SK-N-DZ (cell line): Measurements from ENCODE around the gene NAA80.
"Not testable (repeated sequence)": the region's sequence is repeated elsewhere in the genome, so short reads cannot be mapped to it uniquely, and the experiment has no call there.

Source experiments
- DNase-seq: peaks from one replicate; pipeline ENCODE4 v3.0.0-alpha.2; 2015; ENCODE audit warnings: low spot score

NAA80 gene

DNA sequence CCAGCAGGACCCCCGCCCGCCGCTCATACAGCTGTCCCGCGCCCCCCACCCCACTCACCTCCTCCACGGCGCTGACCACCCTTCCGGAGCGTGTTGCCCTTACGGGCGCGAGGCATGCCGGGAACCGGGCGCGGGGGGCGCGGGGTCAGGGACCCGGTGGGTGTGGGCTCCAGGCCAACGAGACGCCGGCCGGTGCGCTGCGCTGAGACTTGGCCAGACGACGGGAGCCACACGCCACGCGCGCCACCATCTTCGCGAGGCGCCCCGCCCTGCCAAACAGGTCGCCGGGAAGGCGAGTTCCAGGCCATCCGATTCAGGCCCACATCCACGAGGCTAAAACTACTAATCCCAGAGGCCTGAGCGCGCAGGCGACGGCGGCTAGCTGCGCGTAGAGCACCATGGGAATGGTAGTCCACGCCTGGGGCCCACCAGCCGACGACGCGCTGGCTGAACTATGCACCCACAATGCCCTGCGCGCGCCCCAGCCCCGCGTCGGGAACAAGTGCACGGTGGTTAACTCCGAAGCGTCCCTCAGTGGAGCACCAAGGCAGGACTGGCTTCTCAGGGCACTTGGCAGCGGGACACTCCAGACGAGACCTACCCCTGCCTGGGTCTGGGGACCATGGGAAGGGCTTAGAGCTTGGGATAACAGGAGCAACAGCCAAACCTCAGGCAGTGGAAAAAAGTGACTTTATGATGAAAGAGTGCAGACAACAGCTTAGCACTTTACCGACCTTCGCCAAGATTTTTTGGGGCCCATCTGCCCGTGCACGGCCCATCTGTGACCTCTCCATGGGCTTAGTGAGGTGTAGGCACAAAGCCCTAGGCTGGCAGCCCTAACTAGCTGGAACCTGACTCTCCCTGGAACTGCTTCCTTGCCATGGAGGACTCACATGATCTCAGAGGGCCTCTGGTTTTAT is 6.8 kb downstream of the NAA80 start, which contains the start of gene IFRD2:
TSS of gene IFRD2 (minus strand) at position 271 of the 920 bp plus-strand sequence. CDS start at position 116, 155 bp downstream.
- DNase-seq, result peak; percentile 96

DNA sequence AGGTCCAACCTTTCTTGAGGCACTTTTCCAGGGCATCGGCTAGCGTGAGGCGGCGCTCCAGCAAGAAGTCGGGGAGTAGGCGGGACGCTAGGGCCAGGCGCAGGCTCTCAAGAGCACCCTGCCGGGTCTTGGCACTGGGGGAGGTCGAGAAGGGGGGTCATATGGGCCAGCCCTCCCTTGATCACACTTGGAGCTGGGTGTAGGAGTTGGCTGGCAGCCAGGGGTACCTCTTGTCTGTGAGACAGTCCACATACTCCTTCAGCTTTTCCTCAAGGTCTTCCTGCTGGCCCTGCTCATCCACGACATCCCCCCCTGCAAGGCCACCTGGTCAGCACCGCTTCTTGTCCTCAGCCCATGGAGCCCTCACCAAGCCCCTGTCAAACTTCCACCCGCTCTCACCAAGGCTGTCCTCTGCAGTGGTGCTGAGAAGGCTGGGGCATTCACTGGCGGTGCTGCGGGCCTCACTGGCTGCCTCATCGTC is 9.0 kb downstream of the NAA80 start:
- DNase-seq, result no peak

- DNase-seq, result no peak
Measured at GRCh38 chr3:50289130-50289529, 10.1 kb downstream of the NAA80 start.

DNA sequence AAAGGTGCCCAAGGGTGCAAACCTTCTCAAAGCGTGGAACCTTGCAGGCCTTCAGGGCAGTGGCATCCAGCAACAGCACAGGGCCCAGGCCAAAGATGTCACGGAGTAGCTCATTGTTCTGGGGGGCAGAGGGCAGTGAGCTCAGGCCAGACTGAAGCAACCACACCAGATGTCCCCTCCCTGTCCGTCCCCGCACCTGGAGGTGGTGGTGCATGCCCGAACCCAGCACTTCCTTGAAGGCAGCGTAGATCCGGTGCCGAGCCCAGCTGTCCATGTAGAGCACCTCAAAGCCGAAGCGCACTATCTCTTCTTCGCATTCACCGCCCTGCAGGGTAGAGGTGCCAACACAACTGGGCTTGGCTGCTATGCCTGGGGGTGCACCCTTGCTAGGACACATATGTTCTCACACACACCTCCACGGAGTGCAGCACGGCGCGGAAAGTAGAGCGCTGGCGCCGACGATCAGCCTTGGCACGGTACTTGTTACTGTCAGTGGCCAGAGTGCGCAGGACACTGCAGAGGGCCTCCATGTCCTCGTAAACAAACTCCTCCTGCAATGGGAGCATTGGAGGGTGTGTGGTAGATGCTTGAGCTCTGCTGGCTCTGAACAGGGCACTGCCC is 10.7 kb downstream of the NAA80 start:
- no peak for DNase-seq

DNA sequence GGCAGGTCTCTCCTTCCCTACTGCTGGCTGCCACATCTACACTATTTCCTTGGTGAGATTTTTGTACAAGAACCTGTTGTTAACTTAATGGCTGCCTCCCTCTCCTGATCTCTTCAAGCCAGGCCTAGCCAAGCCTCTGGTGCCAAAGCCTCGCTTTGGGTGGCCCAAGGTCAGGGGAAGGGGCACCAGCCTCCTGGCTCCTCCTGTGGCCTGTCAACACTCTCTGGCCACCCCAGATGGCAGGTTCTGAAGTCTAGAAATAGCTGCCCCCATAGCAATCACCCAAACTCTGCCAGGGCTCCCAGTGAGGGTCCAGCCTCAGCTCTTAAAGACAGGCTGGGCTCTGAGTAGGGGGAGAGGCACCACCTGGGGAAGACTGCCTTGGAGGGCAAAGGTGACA is 11.9 kb downstream of the NAA80 start:
- no peak for DNase-seq

- no peak for DNase-seq
Measured at GRCh38 chr3:50286322-50287227, 12.6 kb downstream of the NAA80 start.

- not testable (repeated sequence) for DNase-seq
Measured at GRCh38 chr3:50284121-50284520, 15.1 kb downstream of the NAA80 start.

- no peak for DNase-seq
Measured at GRCh38 chr3:50279255-50280016, 19.8 kb downstream of the NAA80 start.

GRCh38 chr3:50278880-50279224 is 20.4 kb downstream of the NAA80 start, which contains the start of gene LSMEM2:
TSS of gene LSMEM2 (plus strand) at chr3:50279087. CDS start at chr3:50279114, 27 bp downstream.
- no peak for DNase-seq

DNA sequence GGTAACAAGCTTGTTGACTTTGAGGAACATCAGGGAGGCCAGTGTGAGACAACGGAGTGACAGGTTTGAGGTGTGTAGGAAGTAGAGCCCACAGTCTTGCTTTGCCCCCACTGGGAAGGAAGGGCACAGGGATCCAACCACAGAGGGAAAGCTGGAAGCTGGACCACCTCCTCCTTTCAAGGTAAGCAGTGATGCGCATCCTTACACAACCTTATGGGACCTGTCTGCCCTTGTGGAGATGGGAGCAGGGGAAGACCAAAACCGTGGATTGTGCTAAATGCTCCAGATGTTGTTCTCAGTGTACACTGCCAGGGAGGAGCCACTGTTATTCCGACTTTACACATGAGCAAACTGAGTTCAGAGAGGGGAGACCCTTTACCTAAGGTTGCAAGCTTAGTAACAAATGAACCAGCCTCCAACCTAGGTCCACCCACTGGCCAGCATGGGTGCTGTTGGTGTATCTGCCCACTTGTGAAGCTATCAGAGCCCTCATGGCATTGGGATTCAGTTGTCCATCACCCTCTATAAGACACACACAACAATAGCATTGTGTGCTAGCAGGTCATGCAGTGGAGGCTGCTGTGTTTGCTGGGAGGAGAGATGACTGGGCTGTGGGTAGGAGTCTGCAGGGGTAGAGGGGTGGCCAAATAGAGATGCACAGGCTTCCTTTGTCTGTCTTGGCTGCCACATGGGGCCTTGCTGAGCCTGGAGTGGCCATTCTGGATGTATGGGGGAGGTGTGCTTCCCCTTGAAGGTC is 20.9 kb downstream of the NAA80 start:
- DNase-seq, result no peak

GRCh38 chr3:50276762-50277101 is 22.5 kb downstream of the NAA80 start:
- DNase-seq, result no peak

GRCh38 chr3:50275996-50276761 is 23.0 kb downstream of the NAA80 start:
- DNase-seq, result no peak

DNA sequence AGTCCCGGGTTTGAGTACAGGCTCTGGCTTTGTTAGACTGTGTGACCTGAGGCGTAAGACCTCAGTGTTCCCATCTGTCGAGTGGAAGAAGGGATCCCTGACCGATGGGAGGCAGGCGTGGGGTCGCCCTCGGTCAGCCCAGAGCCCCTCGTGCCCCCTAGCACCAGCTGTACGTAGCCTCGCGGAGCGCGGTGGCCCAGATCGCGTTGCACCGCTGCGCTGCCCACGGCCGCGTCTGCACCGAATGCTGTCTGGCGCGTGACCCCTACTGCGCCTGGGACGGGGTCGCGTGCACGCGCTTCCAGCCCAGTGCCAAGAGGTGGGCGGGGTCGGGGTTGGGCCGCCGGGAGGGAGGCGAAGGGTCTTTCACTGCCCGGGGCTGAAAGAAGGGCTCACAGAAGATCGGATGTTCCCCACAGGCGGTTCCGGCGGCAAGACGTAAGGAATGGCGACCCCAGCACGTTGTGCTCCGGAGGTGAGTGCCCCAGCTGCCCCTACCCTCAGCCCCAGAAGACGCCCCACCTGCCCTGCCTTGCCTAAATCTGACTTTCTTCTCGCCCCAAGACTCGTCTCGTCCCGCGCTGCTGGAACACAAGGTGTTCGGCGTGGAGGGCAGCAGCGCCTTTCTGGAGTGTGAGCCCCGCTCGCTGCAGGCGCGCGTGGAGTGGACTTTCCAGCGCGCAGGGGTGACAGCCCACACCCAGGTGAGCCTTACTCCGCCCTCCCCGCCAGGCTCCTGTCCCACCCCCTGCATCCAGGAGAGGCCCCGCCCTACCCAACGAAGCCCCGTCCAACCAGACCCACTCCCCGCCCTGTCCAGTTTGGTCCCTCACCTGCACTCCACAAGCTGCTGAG is 23.8 kb downstream of the NAA80 start:
- no peak for DNase-seq

DNA sequence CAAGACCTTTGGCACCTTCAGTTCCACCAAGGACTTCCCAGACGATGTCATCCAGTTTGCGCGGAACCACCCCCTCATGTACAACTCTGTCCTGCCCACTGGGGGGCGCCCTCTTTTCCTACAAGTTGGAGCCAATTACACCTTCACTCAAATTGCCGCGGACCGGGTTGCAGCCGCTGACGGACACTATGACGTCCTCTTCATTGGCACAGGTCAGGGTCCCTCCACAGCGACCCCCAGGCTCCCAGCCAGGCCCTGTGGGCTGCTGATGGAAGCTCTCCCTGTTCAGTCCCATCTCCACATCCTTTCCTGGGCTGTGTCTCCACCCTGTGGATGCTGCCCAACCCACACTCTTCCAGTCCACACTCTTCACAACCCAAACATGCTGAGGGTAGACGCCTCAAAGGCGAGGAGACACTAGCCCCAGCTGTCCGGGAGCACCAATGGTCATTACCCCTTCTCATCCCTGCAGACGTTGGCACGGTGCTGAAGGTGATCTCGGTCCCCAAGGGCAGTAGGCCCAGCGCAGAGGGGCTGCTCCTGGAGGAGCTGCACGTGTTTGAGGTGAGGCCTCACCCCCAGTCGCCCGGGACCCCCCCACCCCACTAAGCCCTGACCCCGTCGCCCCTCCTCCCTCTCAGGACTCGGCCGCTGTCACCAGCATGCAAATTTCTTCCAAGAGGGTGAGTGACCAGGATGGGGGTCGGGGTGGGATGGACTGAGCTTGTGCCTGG is 24.7 kb downstream of the NAA80 start:
- DNase-seq, result peak; percentile 60

- no peak for DNase-seq
Measured at GRCh38 chr3:50273689-50274065, 25.5 kb downstream of the NAA80 start.

DNA sequence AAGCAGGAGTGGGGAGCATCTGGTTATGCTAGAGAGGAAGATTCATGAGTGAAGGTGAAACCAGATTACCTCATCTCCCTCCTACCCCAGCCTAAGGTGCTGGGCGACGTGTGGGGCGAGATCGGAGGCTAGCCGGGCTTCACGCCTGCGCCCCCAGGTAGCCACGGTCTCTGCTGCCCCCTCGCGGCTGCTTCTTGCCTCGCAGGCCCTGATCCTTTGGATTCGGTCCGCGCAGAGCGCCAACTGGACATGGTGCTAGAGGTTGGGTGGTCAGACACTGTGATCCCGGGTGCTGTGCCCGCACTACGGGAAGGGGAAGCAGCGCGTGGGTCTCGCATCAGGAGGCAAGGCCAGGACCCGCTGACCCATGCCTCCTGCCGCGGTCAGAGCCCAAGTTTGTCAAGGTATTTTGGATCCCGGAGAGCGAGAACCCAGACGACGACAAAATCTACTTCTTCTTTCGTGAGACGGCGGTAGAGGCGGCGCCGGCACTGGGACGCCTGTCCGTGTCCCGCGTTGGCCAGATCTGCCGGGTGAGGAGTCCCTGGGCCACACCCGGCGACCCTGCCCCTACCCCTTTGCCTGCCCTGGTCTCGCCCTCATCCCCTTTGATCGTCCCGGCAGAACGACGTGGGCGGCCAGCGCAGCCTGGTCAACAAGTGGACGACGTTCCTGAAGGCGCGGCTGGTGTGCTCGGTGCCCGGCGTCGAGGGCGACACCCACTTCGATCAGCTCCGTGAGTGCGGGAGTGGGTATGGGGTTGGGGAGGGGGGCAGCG is 26.1 kb downstream of the NAA80 start:
- DNase-seq, result peak; percentile 68

DNA sequence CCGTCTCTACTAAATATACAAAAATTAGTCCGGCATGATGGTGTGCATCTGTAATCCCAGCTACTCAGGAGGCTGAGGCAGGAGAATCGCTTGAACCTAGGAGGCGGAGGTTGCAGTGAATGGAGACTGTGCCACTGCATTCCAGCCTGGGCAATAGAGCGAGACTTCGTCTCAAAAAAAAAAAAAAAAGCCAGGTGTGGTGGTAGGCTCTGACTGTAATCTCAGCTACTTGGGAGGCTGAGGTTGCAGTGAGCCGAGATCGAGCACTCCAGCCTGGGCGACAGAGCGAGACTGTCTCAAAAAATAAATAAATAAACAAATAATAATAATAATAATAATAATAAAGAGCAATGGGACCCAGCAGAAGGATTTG is 26.7 kb downstream of the NAA80 start:
- not testable (repeated sequence) for DNase-seq
